LoVo (cell line): ENCODE results near the gene ACVR1B.

Experiments
- DNase-seq: peaks from one replicate; pipeline ENCODE4 v3.0.0-alpha.2; 2016; ENCODE audit warnings: low spot score

Gene ACVR1B

DNA sequence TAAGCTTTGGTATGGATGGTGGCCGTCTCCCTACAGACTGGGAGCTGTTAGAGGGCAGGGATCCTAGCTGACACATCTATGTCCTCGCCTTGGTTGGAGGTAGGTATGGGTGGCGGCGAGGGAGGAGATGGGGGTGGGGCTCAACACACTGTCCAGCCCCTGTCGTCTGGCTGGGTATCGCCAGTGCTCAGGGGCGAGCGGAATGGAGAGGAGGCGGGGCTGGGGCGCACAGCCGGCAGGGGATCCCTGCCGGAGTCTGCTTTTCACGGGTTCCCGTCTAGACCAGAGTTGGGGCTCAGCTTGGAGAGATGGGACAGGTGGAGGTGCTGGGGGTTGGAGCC, 71.3 kb downstream of the ACVR1B start:
- peak; percentile 41 for DNase-seq

DNA sequence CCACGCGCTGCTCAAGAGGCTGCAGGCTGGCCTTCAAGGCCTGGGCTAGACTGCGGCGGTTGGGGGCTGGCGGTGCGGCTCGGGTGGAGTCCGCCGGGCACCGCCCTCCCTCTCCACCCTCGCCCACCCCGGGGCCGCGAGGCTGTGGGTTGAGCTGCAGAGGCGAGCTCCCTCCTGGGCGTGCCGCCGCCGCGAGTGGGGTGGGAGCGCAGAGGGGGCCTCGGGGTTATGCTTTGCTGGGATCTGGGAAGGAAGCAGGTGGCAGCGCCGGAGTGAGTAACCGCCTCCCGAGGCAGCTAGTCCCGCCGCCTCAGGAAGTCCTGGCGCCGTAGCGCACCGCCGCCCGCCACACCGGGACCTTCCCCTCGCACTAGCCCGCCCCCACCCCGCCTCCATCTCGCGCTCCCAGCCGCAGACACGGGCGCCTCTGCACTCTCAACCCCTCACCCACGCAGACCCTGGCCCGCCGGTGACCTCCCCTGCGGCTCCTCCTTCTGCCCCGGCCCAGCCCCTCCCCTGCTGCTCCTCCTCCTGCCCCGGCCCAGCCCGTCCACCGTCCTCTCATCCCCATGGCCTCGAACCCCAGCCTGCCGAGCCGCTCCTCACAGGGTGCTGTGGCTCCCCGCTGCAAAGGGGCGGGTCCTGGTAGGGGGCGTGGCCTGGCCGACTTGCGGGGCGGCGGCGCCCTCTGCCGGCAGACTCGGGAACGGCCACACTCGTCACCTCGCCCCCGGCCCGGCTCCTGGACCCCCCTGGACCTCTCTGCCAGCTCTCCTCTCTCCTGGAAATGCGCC, 71.9 kb downstream of the ACVR1B start:
- peak; percentile 95 for DNase-seq

DNA sequence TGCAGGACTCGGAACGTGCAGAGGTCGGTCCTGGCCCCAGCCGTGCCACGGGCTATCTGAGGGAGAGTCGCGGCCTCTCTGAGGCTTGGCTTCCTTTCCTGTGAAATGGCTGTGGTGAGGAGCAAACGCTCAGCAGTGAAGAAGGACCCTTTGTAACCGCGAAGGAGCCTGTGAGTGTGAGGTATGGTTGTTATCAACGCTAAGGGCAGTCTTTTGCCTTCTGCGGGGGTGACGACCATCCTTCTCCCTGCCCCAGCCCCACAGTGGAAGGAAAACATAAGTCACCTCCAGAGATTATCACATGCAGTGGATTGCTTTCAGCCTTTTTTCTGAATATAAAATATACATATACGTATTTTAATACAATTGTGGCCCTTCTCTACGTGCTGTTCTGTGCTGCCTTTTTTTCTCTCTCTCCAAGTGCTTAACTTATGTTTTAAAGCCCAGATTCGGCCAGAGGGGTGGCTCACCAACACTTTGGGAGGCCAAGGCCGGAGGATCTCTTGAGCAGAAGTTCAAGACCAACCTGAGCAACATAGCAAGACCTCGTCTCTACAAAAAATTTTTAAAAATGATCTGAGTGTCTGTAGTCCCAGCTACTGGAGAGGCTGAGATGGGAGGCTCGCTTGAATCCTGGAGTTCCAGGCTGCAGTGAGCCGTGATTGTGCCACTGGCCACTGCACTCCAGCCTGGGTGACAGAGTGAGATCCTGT, 72.6 kb downstream of the ACVR1B start:
- DNase-seq = no peak

DNA sequence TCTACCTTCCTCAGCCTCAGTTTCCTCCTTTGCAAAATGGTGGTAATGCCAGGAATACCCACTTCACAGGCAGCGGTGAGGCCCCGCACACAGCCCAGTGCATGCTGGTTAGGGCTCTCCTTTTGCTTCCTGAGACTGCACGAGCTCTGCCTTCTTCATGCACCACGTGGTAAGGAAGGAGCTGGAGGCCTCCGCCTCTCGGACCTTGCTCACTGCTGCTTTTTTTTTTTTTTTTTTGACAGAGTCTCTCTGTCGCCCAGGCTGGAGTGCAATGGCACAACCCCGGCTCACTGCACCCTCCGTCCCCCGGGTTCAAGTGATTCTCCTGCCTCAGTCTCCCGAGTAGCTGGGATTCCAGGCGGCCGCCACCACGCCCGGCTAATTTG, 73.3 kb downstream of the ACVR1B start:
- DNase-seq = peak; percentile 95

DNA sequence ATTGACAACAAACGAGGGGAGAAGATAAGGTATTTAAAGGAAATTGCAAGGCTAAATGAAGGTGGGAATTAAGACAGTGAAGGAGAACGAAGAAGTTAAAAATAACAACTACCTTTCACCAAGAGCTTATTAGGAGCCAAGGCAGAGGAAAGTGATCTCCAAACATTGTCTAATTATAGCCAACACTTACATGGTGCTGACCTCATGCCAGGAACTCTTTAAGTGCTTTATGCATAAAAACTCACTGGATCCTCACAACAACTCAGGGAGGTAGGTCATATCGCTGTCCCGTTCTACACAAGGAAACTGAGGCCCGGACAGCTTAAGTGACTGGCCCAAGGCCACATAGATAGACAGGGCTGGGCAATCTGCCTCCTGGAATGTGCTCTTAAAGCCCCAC, 74.8 kb downstream of the ACVR1B start:
- no peak for DNase-seq

DNA sequence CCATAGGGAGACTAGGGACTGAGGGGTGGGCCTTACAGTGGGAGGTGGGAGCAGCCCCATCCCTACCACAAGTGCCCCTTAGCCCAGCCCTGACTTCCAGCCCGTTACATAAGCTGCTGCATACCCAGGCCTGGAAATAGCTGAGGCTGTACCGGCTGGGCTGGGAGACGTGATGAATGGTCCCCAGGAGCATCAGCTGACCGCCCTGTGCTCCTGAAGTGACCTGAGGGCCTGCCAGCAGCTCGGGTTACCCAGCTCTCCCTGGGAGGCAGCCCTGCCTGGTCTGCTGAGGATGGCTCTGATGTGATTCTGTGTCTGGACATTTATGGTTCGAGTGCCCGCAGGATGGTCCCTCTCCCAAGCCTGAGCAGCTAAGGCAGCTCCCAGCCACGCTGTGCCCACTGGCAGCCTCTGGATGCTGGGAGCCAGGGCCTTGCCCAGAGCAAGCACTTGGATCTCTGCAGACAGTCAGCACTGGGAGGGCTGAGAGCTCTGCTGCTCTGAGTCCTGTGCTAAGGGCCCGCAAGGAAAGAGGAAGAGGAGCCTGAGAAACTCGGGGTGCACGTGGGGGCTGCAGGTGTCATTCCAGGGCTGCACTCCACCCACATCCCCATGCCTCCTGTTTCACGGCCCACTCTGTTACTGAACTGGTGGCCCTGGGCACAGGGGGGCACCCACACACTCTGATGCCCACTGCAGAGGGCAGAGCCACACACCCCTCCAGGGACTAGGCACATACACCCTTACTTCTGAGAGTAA, 75.8 kb downstream of the ACVR1B start:
- no peak for DNase-seq

DNA sequence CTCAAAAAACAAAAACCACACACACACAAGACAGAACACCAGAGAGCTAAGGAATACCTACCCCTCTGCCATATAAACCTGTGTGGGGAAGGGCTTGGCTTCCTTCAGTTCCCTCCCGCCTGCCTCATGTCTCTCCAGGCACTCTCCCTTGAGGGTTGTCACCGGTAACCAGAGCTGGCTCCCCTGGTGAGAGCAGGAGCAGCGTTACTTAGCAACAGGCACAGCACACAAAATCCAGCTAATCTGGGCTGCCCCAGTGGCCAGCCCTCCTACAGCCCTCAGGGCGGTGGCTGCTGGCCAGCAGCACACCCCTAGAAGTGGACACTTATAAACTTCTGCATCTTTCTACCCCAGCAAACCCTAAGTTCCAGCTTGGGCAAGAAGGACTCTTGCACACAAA, 78.2 kb downstream of the ACVR1B start:
- no peak for DNase-seq

DNA sequence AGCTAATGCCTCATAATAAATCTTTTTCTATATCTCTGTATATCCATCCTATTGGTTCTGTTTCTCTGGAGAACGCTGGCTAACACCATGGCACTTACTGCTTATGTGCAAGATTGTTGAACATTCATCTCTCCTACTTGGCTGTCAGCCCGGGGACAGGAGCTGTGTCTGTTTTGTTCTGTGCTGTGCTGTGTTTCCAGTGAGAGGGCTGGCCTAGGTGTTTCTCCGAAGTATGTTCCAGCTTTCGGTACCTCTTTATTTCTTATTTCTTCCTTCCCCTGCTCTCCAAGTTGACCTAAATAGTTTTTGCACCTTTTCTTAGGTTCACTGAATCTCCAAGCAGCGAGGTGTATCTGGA, 80.9 kb downstream of the ACVR1B start:
- peak; percentile 32 for DNase-seq

DNA sequence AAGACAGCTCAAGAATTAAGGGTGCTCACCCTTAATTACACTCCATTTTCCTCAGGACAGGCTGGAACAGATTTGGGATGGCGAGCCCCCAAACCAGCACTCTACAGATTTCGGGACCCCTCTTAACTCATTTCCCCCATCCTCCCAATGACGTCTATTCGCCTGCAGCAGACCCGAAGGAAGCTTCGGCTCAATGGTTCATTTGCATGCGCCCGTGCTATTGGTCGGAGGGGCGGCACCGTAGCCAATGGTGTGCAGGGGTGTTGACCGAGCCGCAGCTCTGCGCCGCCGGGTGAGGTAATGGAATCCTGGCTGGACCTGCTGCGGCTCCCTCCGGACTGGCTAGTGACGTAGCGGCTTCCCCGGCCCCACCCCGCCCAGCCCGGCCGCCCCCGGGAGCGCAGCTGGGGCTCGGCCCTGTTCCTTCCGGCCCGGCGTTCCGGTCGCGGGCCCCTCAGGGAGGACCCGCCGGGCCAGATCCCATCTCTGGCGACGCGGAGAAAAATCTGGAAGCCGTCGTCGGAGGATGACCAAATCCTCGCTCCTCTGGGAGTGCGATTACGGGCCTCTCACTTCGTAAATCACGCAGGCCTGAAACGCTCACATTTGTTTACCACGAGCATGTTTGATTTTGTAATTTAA, 81.4 kb downstream of the ACVR1B start:
- peak; percentile 100 for DNase-seq

DNA sequence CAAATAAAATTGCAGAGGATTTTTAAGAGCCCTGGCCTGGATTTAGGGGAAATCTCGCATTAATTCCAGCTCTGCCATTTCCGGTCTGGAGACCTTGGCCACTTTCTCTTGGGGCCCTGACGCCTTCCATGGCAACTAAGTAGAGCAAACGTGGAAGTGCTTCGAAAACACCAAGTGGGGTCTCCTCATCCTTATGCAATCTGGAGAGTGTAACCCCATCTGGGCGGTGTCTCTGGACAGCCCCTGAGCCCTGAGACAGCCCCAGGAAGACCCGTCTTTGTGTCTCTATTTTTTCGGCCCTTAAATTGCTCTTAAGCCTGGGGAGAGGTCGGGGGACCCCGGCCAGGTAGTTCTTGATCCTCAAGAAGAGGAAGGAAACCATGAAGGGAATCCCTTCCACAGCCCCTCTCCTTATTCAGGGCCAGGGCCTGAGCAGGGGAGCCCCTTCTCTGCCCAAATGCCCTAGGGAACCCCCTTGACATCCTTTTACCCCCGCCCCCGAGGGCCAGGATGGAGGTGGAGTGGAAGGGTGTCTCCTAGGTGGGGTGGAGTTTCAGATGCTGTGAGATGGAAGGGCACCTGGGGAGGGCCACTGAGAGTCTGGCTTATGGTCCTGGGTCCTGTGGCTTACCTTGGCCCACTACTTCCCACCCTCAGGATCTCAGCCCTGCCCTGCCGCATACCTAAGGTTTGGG, 82.1 kb downstream of the ACVR1B start:
- no peak for DNase-seq

DNA sequence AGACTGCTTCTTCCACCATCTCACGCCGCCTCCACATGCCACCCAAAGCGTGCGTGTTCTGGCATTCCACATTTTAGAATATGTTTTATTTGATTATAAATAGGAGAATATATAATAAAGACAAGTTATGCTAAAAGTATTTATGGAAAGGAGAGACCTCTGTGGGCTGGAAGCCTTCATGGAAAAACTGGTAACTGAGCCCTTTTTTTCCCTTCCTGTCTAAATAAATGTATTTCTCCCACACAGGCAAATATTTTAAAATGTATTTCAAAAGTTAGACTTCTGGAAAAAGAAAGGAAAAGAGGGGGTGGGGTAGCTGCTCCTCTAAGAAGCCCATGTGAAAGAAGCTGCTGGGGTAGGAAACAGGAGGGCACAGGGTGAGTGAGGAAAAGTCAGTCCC, 83.7 kb downstream of the ACVR1B start:
- DNase-seq = no peak

DNA sequence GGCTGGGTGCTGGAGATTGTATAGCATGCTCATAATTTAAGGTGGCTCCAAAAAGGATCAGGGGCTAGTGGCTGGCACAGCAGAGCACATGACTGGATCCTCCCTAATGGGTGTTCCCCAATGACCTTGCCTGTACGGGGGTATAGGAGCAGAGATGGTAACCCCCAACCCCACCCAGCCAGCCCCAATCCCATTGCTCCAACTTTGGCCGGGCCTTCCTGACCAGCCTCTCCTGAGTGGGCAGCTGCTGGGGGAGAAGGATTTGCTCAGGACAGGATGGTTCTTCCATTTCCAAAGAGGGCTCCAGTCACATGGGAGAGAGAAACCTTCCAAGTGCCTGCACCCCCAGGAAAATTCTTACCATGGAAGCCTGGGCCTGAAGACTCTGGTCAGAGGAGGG, 84.4 kb downstream of the ACVR1B start:
- DNase-seq = no peak

DNA sequence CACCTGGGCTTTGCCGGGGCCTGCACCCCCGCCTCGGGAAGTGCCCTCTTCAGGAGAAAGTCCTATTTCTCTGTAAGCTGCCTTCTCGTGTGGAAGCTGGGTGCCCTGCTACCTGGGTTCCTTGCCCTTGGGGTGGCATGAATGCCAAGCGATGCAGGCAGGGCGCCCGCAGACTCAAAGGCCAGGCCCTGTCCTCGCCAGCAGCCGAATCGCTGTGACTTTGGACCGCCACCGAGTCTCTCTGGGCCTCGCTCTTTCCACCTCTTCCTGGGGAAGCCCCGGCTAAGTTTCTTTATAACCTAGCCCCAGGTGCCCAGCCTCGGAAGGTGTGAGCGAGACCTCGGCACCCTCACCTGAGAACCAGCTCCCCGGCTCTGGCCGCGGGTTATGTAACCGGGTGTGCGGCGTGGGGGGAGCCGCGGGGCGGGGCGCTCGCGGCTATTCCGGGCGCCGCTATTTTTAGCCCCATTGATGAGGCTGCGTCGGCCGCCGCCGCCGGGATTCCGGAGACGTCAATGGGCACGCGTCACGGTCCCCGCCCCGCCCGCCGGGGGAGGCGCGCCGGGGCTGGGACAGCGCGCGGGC, 85.2 kb downstream of the ACVR1B start:
- peak; percentile 93 for DNase-seq

DNA sequence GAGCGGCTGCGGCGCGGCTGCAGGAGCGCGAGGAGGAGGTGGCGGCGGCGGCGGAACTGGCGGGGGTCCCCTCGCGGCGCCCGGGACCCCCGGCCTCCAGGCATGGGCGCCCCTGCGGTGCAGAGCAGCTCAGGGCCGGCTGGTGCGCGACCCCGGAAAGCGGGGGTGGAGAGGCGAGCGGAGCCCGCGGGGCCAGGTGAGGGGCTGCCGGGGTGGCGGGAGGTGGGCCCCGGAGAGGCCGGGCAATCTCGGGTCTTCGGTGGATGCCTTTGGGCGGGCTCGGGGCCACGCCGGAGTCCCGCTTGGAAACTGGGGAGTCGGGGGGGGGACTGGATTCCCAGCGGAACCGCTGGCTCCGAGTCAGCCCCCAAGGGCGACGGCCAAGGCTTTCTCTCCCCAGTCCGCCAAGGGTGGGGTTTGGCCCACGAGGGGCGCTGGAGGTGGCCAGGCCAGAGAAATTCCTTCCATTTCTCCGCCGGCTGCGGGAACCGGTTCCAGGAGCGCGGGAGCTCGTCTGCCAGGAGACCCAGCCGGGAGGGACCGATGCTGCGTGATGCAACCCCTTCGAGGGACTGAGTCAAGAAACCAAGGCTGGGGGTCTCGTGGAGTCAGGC, 85.9 kb downstream of the ACVR1B start:
- DNase-seq = peak; percentile 65

DNA sequence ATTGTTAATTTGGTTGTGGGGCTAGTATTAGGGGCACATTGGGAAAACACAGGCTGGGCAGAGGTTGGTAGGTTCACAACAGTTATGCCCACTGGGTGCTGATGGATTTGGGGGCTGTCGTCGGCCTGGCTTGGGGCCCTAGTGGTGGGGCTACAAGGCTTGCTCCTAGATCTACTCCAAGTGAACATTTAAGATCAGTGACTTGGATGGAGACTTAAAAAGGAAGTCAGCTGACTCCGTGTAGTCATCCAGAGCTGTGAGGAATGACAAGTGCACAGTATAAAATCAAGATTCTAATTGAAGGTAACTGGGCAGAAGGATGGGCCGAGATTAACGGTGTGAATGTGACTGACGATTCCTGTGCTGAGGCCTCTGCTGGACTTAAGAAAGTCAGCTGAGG, 86.9 kb downstream of the ACVR1B start:
- no peak for DNase-seq

DNA sequence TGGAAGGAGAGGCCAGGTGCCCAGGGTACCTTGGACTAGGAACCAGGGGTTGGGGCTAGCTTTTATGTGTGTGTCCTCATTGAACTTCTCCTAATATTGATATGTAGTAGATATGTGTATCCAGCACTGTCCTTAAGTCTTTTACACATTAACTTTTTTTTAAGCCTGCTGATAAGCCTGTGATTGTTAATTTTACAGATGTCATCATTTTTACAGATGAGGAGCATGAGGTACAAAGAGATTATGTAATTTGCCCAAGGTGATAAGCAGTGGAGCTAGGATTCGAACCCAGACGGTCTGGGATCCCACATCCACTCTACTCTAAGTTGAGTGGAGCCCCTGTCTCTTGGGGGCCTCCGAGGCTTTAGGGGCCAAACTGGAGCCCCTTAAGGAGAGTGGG, 89.5 kb downstream of the ACVR1B start:
- DNase-seq = no peak

DNA sequence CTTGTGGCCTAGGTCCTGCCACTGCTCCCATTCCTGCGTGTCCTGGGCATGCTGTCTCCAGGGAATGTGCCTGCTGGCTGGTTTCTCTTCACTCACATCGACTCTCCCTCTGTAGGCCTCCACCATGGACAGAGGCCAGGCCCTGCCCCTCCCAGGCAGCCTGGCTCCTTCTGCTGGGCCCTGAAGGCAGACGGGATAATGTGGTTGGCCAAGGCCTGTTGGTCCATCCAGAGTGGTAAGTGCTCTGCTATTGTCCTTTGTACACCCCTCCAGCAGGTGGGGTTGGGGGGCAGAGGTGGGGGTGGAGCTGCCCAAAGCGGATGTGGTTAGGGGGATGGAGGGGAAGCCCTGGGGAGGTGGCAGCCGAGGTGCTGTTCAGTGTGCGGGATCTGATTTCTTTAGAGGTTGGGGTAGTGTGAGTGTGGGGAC, 90.2 kb downstream of the ACVR1B start:
- no peak for DNase-seq

DNA sequence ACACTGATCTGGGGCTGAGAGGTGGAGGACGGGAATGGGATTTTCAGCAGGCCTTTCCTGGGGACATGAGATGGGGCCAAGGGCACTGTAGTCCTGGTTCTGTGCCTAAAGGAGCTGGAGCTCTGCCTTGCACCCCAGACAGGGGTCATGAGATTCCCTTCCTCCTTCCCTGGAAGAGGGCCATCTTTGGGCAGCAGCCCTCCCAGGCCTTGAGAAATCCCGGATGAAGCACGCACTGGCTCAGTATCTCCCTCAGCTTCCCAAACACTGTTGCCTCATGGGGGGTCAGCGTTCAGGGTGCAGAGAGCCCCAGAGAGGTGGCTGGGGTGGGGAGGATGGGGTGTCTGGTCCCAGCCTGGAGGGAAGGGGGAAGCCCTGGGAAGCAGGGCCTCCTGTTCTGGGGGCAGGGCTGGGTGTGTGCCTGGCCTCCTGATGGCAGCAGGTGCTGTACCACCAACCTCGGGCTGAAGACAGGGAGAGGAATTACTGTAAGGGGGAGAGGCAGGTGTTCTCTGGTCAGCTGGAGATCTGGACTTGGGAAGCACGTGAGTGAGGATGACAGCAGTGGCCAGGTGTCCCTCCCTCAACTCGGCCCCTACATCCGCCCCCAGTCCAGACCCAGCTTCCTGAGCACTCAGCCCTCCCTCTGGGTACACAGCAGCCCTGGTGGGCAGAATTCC, 91.3 kb downstream of the ACVR1B start:
- DNase-seq = no peak

DNA sequence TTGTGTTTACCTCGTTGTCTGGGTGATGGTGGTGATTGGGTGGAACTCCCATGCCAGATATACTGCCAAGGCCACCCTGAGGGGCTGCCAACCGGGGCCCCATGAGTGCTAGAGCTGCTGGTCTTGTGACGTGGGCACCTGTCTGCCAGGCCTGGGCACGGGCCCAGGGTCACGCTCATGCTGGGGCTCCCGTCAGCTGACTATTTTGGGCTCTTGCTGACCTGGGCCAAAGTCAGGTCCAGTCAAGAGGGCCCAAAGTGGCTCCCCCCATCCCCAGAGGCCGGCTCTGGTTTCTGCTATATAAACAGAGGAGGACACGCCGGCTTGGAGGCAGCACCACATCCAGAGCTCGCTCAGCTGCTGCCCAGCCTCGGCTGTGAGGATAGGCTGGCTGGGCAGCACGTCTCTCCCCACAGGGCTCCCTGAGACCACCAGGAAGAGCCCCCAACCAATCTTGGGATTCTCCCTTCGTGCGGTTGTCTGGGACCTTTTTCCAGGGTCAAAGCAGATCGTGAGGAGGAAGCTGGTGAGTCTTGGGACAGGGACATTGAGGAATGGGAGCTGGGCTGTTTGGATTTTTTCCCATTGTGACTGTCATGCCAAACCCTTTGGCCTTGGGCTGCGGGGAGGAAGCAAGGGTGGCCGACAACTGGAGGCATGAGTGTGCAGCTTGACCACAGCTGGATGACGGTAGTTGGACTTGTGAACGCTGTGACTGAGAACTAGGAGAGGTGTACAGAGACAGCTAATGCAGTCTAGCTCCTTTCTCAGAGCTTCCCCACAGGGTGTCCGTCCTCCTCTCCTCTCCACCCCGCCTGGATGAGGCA, 92.1 kb downstream of the ACVR1B start:
- no peak for DNase-seq
